DMS114 treated with DMSO at 0.1 percent for 48 hours (cell line): ENCODE measurements around the gene ARPP21.

Experiments used
- DNase-seq: peaks from one replicate; lab custom pipeline; 2025; ENCODE audit not compliant: unreplicated experiment; lab: John Stamatoyannopoulos, UW

The ARPP21 gene

GRCh38 chr3:35641331-35641730 is 2.0 kb downstream of the ARPP21 start:
- DNase-seq = no peak

- DNase-seq = no peak
Measured at GRCh38 chr3:35641920-35642527, 2.7 kb downstream of the ARPP21 start.

- no peak for DNase-seq
Measured at GRCh38 chr3:35643495-35643894, 4.2 kb downstream of the ARPP21 start.

GRCh38 chr3:35644451-35644850 is 5.1 kb downstream of the ARPP21 start:
- no peak for DNase-seq

GRCh38 chr3:35645189-35645588 is 5.9 kb downstream of the ARPP21 start:
- no peak for DNase-seq

- no peak for DNase-seq
Measured at GRCh38 chr3:35646081-35646480, 6.8 kb downstream of the ARPP21 start.

- no peak for DNase-seq
Measured at GRCh38 chr3:35647461-35647860, 8.1 kb downstream of the ARPP21 start.

- DNase-seq = no peak
Measured at GRCh38 chr3:35648347-35648746, 9.0 kb downstream of the ARPP21 start.

- no peak for DNase-seq
Measured at GRCh38 chr3:35649405-35649804, 10.1 kb downstream of the ARPP21 start.

- no peak for DNase-seq
Measured at GRCh38 chr3:35651426-35651825, 12.1 kb downstream of the ARPP21 start.

- DNase-seq = no peak
Measured at GRCh38 chr3:35651851-35652250, 12.5 kb downstream of the ARPP21 start.

- no peak for DNase-seq
Measured at GRCh38 chr3:35653347-35653746, 14.0 kb downstream of the ARPP21 start.

GRCh38 chr3:35654476-35654875 is 15.2 kb downstream of the ARPP21 start:
- DNase-seq = no peak

GRCh38 chr3:35658686-35659085 is 19.4 kb downstream of the ARPP21 start:
- no peak for DNase-seq

GRCh38 chr3:35659768-35660167 is 20.4 kb downstream of the ARPP21 start:
- no peak for DNase-seq

GRCh38 chr3:35663471-35663870 is 24.1 kb downstream of the ARPP21 start:
- DNase-seq = no peak

GRCh38 chr3:35664460-35664919 is 25.2 kb downstream of the ARPP21 start:
- no peak for DNase-seq

- no peak for DNase-seq
Measured at GRCh38 chr3:35665390-35666055, 26.2 kb downstream of the ARPP21 start.

GRCh38 chr3:35666888-35667287 is 27.6 kb downstream of the ARPP21 start:
- no peak for DNase-seq

- no peak for DNase-seq
Measured at GRCh38 chr3:35670408-35670965, 31.2 kb downstream of the ARPP21 start.

GRCh38 chr3:35671483-35671882 is 32.2 kb downstream of the ARPP21 start:
- DNase-seq = no peak

- DNase-seq = no peak
Measured at GRCh38 chr3:35673017-35673416, 33.7 kb downstream of the ARPP21 start.
